Naive thymus-derived CD4-positive, alpha-beta T cell (primary cell): ENCODE results near the gene IPO13. TPM values are rescaled to one million over a fixed set of nuclear protein-coding genes. Genes with fewer than 3 reads are reported as not detected.

Experiments used
- ATAC-seq: fragments of 150-1000 bp; cut with Tn5 transposase; 2 replicates; pipeline ENCODE4 v1.10.0; 2021; ENCODE audit warnings: mild to moderate bottlenecking, moderate library complexity
- CTCF ChIA-PET: fragments of 350-600 bp; sonication (Branson Sonifier 250); formaldehyde crosslinking; loops from one replicate; lab custom pipeline; 2021; ENCODE audit warnings: antibody characterized with exemption; lab: Charles Lee
- POLR2A ChIA-PET: fragments of 350-600 bp; sonication (Branson Sonifier 250); formaldehyde crosslinking; loops from one replicate; lab custom pipeline; 2021; ENCODE audit warnings: antibody characterized with exemption, inconsistent platforms; lab: Charles Lee
- DNase-seq, 9 donors: peaks; one replicate each; pipeline versions ENCODE4 v3.0.0 to v3.0.0-alpha.2; 2020 to 2022; ENCODE audit warnings: mixed read lengths in 1 of 9
- H3K27ac ChIP-seq: one replicate; pipeline ENCODE4 v1.7.0; 2013; ENCODE audit warnings: mild to moderate bottlenecking, low read depth, low read length, moderate library complexity
- H3K27me3 ChIP-seq, 2 donors: one replicate each; pipeline ENCODE4 v1.7.0; 2013; ENCODE audit warnings: low read length in 2 of 2, mild to moderate bottlenecking in 2 of 2, moderate library complexity in 2 of 2; ENCODE audit not compliant: control insufficient read depth in 2 of 2, insufficient read depth in 2 of 2
- H3K36me3 ChIP-seq, 3 experiments: 1 replicate in 2 of 3; 2 replicates in 1 of 3; pipeline ENCODE4 v1.7.0; 2013; ENCODE audit warnings: low read length in 3 of 3, mild to moderate bottlenecking in 3 of 3, moderate library complexity in 1 of 3; ENCODE audit not compliant: insufficient read depth in 3 of 3, control insufficient read depth in 2 of 3
- H3K4me1 ChIP-seq, 2 donors: one replicate each; pipeline ENCODE4 v1.7.0; 2013; ENCODE audit warnings: low read length in 2 of 2, mild to moderate bottlenecking in 2 of 2, moderate library complexity in 1 of 2; ENCODE audit not compliant: control insufficient read depth in 2 of 2, insufficient read depth in 2 of 2
- H3K4me3 ChIP-seq: 2 replicates; pipeline ENCODE4 v1.7.0; 2013; ENCODE audit warnings: mild to moderate bottlenecking, low read length
- H3K9me3 ChIP-seq, 3 experiments: 1 replicate in 2 of 3; 2 replicates in 1 of 3; pipeline ENCODE4 v1.7.0; 2013; ENCODE audit warnings: low read length in 3 of 3; ENCODE audit not compliant: control insufficient read depth in 2 of 3
- H3K27ac Mint-ChIP-seq, 9 donors: one replicate each; pipeline ENCODE4 v1.8.0; 2020 to 2022; ENCODE audit warnings: mixed read lengths in 9 of 9, mild to moderate bottlenecking in 8 of 9, moderate library complexity in 5 of 9, inconsistent platforms in 2 of 9
- H3K27me3 Mint-ChIP-seq, 5 donors: one replicate each; pipeline ENCODE4 v1.8.0; 2021 to 2022; ENCODE audit warnings: mixed read lengths in 5 of 5, mild to moderate bottlenecking in 1 of 5
- H3K36me3 Mint-ChIP-seq, 5 donors: one replicate each; pipeline ENCODE4 v1.8.0; 2020 to 2022; ENCODE audit warnings: mixed read lengths in 5 of 5, mild to moderate bottlenecking in 3 of 5, inconsistent platforms in 1 of 5
- H3K4me1 Mint-ChIP-seq, 7 donors: one replicate each; pipeline ENCODE4 v1.8.0; 2020 to 2022; ENCODE audit warnings: mixed read lengths in 7 of 7, mild to moderate bottlenecking in 3 of 7, inconsistent platforms in 1 of 7
- H3K4me3 Mint-ChIP-seq, 10 donors: one replicate each; pipeline ENCODE4 v1.8.0; 2020 to 2022; ENCODE audit warnings: mild to moderate bottlenecking in 10 of 10, mixed read lengths in 10 of 10, moderate library complexity in 6 of 10, inconsistent platforms in 2 of 10
- H3K9me3 Mint-ChIP-seq, 11 donors: one replicate each; pipeline ENCODE4 v1.8.0; 2020 to 2022; ENCODE audit warnings: mixed read lengths in 11 of 11, mild to moderate bottlenecking in 4 of 11, inconsistent platforms in 1 of 11, moderate library complexity in 1 of 11
- intact Hi-C, 2 donors: fragments of 100-400 bp; cut with micrococcal nuclease; formaldehyde crosslinking; loops; one replicate each; pipeline ENCODE4 v1.15.1; 2023
- polyA plus RNA-seq, 2 donors: library from polyadenylated mRNA; unstranded; fragments of 300-500 nt; fragmentation: Illumina TruSeq; gene quantifications; one replicate each; pipeline ENCODE4 v1.2.3, GENCODE V29; 2021
- total RNA-seq, 6 experiments: library from RNA in 5 of 6; stranded (reverse) in 5 of 6; gene quantifications; 1 replicate in 5 of 6; 2 replicates in 1 of 6; pipeline ENCODE4 v1.2.3 and lab custom pipeline; 2021 to 2026

The IPO13 gene
- total and polyA plus RNA-seq, 7 experiments from 2014 or later, result 10.1 to 32.3 (median 15.2) TPM

GRCh38 chr1:43904660-43905551 is 41.8 kb upstream of the IPO13 start:
- H3K27me3 Mint-ChIP-seq, result no peaks in the 10 kb centered on the region
- Histone ChIP-seq H3K27me3 (no peaks in the 10 kb centered on the region), H3K27ac (no peak overlapping the region), H3K9me3 (no peaks in the 10 kb centered on the region), H3K4me1 (no peaks in the 10 kb centered on the region), H3K4me3 (no peak overlapping the region), H3K36me3 (peaks cover 0 to 20% (median 5%) of the 10 kb centered on the region in 3 experiments)
- CTCF ChIA-PET, result no interaction called here
- H3K27ac Mint-ChIP-seq, result no peak overlapping the region
- intact Hi-C loops, result no loop called here
- peaks cover 0 to 7% (median 5%) of the 10 kb centered on the region in 7 donors for H3K4me1 Mint-ChIP-seq
- POLR2A ChIA-PET, result no interaction called here
- no peak for DNase-seq
- no peaks in the 10 kb centered on the region for H3K9me3 Mint-ChIP-seq
- H3K36me3 Mint-ChIP-seq, result peaks cover 3 to 29% (median 8%) of the 10 kb centered on the region in 5 donors
- no peak overlapping the region for H3K4me3 Mint-ChIP-seq
- ATAC-seq, result no peak

- intact Hi-C loops, result no loop called here
- Mint-ChIP-seq H3K36me3 (peaks cover 0 to 22% (median 9%) of the 10 kb centered on the region in 5 donors), H3K4me1 (peaks cover 0 to 6% (median 5%) of the 10 kb centered on the region in 7 donors), H3K4me3 (no peak overlapping the region), H3K9me3 (no peaks in the 10 kb centered on the region), H3K27me3 (no peaks in the 10 kb centered on the region), H3K27ac (peak overlapping the region in 2 of 9 donors; percentile 48 to 67)
- Histone ChIP-seq H3K27ac (no peak overlapping the region), H3K4me3 (no peak overlapping the region), H3K9me3 (no peaks in the 10 kb centered on the region), H3K27me3 (no peaks in the 10 kb centered on the region), H3K4me1 (no peaks in the 10 kb centered on the region), H3K36me3 (peaks cover 0 to 10% (median 5%) of the 10 kb centered on the region in 3 experiments)
- CTCF ChIA-PET, result no interaction called here
- POLR2A ChIA-PET, result no interaction called here
- ATAC-seq, result no peak
- no peak for DNase-seq
Measured at GRCh38 chr1:43908226-43908625, 38.5 kb upstream of the IPO13 start.

GRCh38 chr1:43908858-43909257 is 37.9 kb upstream of the IPO13 start:
- no peak overlapping the region for H3K27ac ChIP-seq
- no peak overlapping the region for H3K4me3 ChIP-seq
- POLR2A ChIA-PET, result no interaction called here
- Mint-ChIP-seq H3K9me3 (no peaks in the 10 kb centered on the region), H3K27me3 (no peaks in the 10 kb centered on the region), H3K4me3 (no peak overlapping the region), H3K4me1 (peaks cover 0 to 6% (median 5%) of the 10 kb centered on the region in 7 donors), H3K27ac (peak overlapping the region in 1 of 9 donors; percentile 7), H3K36me3 (peaks cover 0 to 22% (median 9%) of the 10 kb centered on the region in 5 donors)
- CTCF ChIA-PET, result no interaction called here
- intact Hi-C loops, result no loop called here
- H3K36me3 ChIP-seq, result peaks cover 0 to 10% (median 5%) of the 10 kb centered on the region in 3 experiments
- no peaks in the 10 kb centered on the region for H3K27me3 ChIP-seq
- H3K4me1 ChIP-seq, result no peaks in the 10 kb centered on the region
- ATAC-seq, result no peak
- no peak for DNase-seq
- H3K9me3 ChIP-seq, result no peaks in the 10 kb centered on the region

- intact Hi-C loops, result no loop called here
- DNase-seq, result no peak
- H3K36me3 Mint-ChIP-seq, result peaks cover 0 to 22% (median 9%) of the 10 kb centered on the region in 5 donors
Measured at GRCh38 chr1:43910343-43910742, 36.4 kb upstream of the IPO13 start.

GRCh38 chr1:43912607-43913006 is 34.1 kb upstream of the IPO13 start:
- no peak overlapping the region for H3K4me3 ChIP-seq
- H3K36me3 ChIP-seq, result peaks cover 0 to 4% (median 3%) of the 10 kb centered on the region in 3 experiments
- H3K4me1 ChIP-seq, result no peaks in the 10 kb centered on the region
- DNase-seq (no peak), ATAC-seq (no peak)
- H3K27ac ChIP-seq, result no peak overlapping the region
- ChIA-PET POLR2A (no interaction called here), CTCF (no interaction called here)
- H3K4me3 Mint-ChIP-seq, result no peak overlapping the region
- peaks cover 0 to 5% (median 0%) of the 10 kb centered on the region in 7 donors for H3K4me1 Mint-ChIP-seq
- peaks cover 0 to 16% (median 3%) of the 10 kb centered on the region in 5 donors for H3K36me3 Mint-ChIP-seq
- H3K27ac Mint-ChIP-seq, result peak overlapping the region in 1 of 9 donors; percentile 19
- no peaks in the 10 kb centered on the region for H3K9me3 Mint-ChIP-seq
- no peaks in the 10 kb centered on the region for H3K27me3 Mint-ChIP-seq
- H3K27me3 ChIP-seq, result no peaks in the 10 kb centered on the region
- intact Hi-C loops, result no loop called here
- H3K9me3 ChIP-seq, result no peaks in the 10 kb centered on the region

More at GRCh38 chr1:43910343-43910742, 36.4 kb upstream of the IPO13 start:
- H3K4me1 Mint-ChIP-seq, result peaks cover 0 to 6% (median 5%) of the 10 kb centered on the region in 7 donors
- no peak overlapping the region for H3K4me3 Mint-ChIP-seq
- POLR2A ChIA-PET, result no interaction called here
- no peak overlapping the region for H3K27ac Mint-ChIP-seq
- H3K4me3 ChIP-seq, result no peak overlapping the region
- no peaks in the 10 kb centered on the region for H3K27me3 ChIP-seq
- H3K4me1 ChIP-seq, result no peaks in the 10 kb centered on the region
- no peaks in the 10 kb centered on the region for H3K27me3 Mint-ChIP-seq
- no peaks in the 10 kb centered on the region for H3K9me3 ChIP-seq
- no peaks in the 10 kb centered on the region for H3K9me3 Mint-ChIP-seq
- CTCF ChIA-PET, result no interaction called here
- H3K27ac ChIP-seq, result no peak overlapping the region
- peaks cover 0 to 10% (median 5%) of the 10 kb centered on the region in 3 experiments for H3K36me3 ChIP-seq
- ATAC-seq, result no peak

- ATAC-seq (no peak), DNase-seq (no peak)
- Histone ChIP-seq H3K27me3 (no peaks in the 10 kb centered on the region), H3K4me1 (no peaks in the 10 kb centered on the region), H3K4me3 (no peak overlapping the region), H3K9me3 (no peaks in the 10 kb centered on the region), H3K36me3 (peaks cover 0 to 4% (median 0%) of the 10 kb centered on the region in 3 experiments), H3K27ac (no peak overlapping the region)
- H3K27me3 Mint-ChIP-seq, result no peaks in the 10 kb centered on the region
- H3K36me3 Mint-ChIP-seq, result peaks cover 0 to 13% (median 3%) of the 10 kb centered on the region in 5 donors
- ChIA-PET POLR2A (no interaction called here), CTCF (no interaction called here)
- no peaks in the 10 kb centered on the region for H3K9me3 Mint-ChIP-seq
- no peak overlapping the region for H3K4me3 Mint-ChIP-seq
- H3K4me1 Mint-ChIP-seq, result peaks cover 0 to 5% (median 0%) of the 10 kb centered on the region in 7 donors
- intact Hi-C loops, result no loop called here
- H3K27ac Mint-ChIP-seq, result no peak overlapping the region
Measured at GRCh38 chr1:43913051-43913501, 33.7 kb upstream of the IPO13 start.
